GM12865 (cell line): ENCODE measurements around the gene OR5D18.
"Not testable (repeated sequence)": the region's sequence is repeated elsewhere in the genome, so short reads cannot be mapped to it uniquely, and the experiment has no call there.

Source experiments
- DNase-seq: peaks from one replicate; pipeline ENCODE4 v3.0.0; 2010; ENCODE audit warnings: low read depth
- H3K4me3 ChIP-seq: 2 replicates; pipeline ENCODE4 v1.5.1; 2011; ENCODE audit warnings: mild to moderate bottlenecking, low read depth, low read length, control low read depth
- TF ChIP-seq, protein P1 (sequence below): IDR thresholded peaks from 2 replicates; pipeline ENCODE4 v1.5.1; 2011; ENCODE audit warnings: low read length, control low read depth, low read depth, inconsistent platforms; ENCODE audit not compliant: insufficient read depth; ENCODE audit errors: missing control alignments

OR5D18 gene

DNA sequence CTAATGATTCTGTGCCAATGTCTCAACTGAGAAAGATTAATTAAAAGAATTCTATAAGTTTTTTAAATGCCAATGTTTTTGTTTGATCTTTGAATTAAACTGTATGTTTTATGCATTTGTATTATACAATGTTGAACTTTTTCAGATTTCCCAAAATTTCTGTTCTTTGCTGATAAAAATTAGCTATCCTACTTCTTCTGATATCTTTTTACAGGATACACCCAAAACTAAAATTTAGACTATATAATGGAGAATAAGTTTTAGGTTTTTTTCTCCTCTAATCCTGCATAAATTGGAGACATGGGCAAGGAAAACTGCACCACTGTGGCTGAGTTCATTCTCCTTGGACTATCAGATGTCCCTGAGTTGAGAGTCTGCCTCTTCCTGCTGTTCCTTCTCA is 7.5 kb downstream of the OR5D18 start, which contains the start of gene OR5L2:
OR5L2 (plus strand) TSS at position 301 of the 400 bp plus-strand sequence; CDS start at position 301, 0 bp downstream.
- DNase-seq = no peak
- H3K4me3 ChIP-seq = no peak within 1 kb of the TSS
- TF ChIP-seq, protein P1, sequence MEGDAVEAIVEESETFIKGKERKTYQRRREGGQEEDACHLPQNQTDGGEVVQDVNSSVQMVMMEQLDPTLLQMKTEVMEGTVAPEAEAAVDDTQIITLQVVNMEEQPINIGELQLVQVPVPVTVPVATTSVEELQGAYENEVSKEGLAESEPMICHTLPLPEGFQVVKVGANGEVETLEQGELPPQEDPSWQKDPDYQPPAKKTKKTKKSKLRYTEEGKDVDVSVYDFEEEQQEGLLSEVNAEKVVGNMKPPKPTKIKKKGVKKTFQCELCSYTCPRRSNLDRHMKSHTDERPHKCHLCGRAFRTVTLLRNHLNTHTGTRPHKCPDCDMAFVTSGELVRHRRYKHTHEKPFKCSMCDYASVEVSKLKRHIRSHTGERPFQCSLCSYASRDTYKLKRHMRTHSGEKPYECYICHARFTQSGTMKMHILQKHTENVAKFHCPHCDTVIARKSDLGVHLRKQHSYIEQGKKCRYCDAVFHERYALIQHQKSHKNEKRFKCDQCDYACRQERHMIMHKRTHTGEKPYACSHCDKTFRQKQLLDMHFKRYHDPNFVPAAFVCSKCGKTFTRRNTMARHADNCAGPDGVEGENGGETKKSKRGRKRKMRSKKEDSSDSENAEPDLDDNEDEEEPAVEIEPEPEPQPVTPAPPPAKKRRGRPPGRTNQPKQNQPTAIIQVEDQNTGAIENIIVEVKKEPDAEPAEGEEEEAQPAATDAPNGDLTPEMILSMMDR = no peak

DNA sequence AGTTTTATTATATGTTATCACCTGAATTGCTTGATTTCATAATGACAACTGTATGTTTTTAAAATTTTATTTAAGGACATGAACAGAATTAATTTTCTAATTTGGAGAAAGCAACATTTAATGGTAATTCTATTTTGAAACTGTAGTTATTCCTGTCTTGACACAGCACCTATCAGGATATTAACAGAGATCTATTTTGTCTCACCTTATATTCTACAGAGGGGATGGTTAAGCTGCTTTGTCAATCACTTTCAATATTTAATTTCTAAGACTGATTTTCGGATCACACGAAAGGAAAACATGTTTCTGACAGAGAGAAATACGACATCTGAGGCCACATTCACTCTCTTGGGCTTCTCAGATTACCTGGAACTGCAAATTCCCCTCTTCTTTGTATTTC is 19.0 kb downstream of the OR5D18 start, which contains the start of gene OR5D16:
OR5D16 (plus strand) TSS at position 301 of the 400 bp plus-strand sequence; CDS start at position 301, 0 bp downstream.
- TF ChIP-seq, protein P1 = no peak
- no peak within 1 kb of the TSS for H3K4me3 ChIP-seq
- no peak for DNase-seq

DNA sequence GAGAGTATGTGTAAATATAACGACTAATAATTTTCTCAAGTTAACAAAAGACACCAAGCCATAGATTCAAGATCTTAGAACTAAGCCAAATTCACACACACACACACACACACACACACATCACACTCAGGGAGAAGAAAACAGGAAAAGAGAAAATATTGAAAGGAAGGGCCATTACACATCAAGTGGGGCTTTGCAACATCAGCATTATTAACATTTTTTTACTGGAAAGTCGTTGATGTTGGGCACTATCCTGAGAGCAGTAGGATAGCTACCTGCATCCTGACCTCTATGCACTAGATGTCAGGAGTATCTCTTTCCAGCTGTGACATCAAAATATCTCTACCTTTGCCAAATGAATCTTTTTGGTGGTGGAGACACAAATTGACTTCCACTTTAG is 28.0 kb downstream of the OR5D18 start:
- TF ChIP-seq, protein P1 = no peak
- no peak for DNase-seq
- H3K4me3 ChIP-seq = no peak overlapping the region

DNA sequence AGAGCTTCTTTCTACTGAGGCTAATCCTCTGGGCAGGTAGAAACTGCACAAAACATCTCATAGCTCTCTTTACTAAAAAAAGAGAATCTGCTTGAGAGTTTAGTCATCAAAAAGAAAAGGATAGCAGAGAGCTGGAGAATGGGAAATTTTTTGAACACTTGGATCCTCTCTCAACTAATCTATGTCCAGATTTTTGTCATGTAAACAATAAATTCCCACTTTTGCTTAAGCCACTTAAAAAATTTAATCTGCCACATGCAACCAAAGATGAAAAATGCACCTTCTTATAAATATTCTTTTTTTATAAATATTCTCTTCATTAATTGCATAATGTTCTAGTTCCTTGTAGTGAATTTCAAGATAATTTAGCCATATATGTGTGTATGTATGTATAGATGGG is 29.6 kb downstream of the OR5D18 start:
- TF ChIP-seq, protein P1 = no peak
- H3K4me3 ChIP-seq = no peak overlapping the region
- no peak for DNase-seq

DNA sequence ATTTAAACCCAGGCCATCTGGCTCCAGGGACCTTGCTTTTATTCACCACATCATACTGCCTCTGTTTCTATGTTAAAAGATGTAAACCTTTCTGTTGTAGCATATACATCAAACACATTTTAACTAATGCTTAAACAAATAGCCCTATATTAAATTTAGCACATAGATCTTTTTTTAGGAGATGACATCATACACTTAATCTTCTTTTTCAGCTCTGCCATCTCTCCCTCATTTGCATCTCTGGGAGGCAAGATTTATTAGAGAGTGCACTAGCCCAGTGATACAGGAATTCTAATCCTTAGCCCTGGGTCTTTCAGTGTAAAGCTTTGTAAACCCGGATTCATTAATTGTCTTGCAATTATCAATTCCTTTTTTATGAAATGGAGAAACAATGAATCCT is 32.7 kb downstream of the OR5D18 start:
- H3K4me3 ChIP-seq = no peak overlapping the region
- TF ChIP-seq, protein P1 = no peak
- no peak for DNase-seq

DNA sequence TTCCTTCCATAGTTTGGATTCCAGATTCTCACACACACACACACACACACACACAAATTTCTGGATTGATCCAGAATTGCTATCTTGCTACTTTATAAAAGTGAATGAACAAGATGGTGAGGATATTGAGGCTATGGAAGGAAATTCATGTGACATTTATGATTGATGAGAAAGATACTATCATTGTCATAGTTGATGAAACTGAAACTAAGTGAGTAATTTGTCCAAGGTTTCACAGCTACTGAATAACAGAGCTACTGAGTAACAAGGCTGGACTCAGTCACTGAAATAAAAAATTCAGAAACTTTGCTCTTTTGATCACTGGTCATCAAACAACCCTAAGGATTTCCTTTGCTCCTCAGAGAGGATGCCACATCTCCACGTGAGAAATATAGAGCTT is 35.3 kb downstream of the OR5D18 start:
- H3K4me3 ChIP-seq = no peak overlapping the region
- peak; percentile 2 for DNase-seq
- TF ChIP-seq, protein P1 = no peak

DNA sequence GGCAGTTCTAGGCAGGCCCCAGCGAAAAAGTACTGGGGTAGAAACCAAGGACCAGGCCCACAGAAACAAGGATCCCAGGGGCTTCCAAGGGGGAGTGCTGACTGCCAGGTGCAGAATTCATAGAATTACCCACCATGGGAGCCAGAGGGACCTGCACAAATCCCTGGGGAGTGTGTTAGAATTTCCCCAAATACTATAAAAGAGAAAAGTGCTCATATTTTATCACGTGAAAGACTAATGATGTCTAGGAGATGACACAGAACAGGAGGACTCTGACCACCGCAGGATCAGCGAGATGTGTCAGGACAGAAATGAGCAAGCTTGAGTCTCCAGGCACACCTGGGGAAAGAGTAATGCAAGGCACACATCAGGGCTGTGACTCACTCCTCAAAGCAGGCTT is 47.9 kb downstream of the OR5D18 start:
- H3K4me3 ChIP-seq = not testable (repeated sequence)
- DNase-seq = peak; percentile 72
